Cardiac fibroblast (primary cell): Measurements from ENCODE around the gene NLRP6.

Source experiments
- DNase-seq, 2 donors: peaks; one replicate each; pipeline versions ENCODE4 v3.0.0 to v3.0.0-alpha.2; 2010; ENCODE audit warnings: low read depth in 2 of 2
- H3K4me3 ChIP-seq, 2 donors: replicated peaks in 1 of 2; 1 replicate in 1 of 2; 2 replicates in 1 of 2; pipeline ENCODE4 v1.5.1; 2011; ENCODE audit warnings: low read depth in 2 of 2, low read length in 2 of 2, mild to moderate bottlenecking in 2 of 2, moderate library complexity in 1 of 2
- TF ChIP-seq, protein P1 (sequence below): IDR thresholded peaks from one replicate; pipeline ENCODE4 v1.5.1; 2011; ENCODE audit warnings: low read depth, mild to moderate bottlenecking, low read length, inconsistent platforms

The NLRP6 gene

DNA sequence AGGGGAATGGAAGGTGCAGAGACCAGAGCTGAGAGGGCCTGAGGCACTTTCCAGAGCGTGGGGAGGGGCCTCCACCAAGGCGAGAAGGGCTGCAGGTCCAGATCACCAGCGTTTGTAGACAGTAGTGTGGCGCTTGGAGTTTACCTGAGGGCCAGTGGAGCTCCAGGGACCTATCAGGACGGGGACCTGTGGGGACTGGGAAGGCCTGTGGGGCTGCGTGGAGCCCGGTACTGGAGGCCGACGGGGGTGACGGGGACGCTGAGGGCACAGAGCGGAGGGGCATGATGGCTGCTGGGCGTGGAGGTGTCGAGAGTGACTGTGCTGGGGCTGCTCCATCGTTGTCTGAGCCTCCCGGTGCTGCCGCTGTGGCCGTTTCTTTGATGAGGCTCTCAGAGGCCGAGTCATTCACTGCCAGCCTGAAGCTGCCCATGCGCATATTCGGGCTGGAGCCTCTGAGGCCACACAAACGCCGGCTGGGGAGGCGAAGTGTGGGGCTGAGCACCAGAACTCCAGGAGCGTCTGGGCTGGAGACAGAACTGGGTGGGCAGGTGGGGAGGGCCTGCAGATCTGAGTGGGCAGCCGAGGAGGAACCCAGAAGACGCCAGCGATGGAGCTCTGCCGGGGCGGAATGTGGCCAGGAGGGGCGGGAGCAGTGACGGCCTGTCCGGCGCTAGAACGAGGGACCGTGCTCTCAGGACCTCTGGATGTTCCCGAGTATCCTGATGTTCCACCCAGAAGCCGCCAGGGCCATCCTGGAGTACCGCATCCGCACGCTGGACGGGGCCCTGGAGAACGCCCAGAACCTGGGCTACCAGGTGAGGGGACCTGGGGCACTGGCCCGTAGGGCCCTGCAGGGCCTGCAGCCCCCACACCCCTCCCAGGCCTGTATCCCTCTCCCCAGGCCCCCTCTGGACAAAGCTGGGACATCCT lies 13.3 kb downstream of the NLRP6 start:
- no peak overlapping the region for H3K4me3 ChIP-seq
- no peak for DNase-seq
- TF ChIP-seq, protein P1, sequence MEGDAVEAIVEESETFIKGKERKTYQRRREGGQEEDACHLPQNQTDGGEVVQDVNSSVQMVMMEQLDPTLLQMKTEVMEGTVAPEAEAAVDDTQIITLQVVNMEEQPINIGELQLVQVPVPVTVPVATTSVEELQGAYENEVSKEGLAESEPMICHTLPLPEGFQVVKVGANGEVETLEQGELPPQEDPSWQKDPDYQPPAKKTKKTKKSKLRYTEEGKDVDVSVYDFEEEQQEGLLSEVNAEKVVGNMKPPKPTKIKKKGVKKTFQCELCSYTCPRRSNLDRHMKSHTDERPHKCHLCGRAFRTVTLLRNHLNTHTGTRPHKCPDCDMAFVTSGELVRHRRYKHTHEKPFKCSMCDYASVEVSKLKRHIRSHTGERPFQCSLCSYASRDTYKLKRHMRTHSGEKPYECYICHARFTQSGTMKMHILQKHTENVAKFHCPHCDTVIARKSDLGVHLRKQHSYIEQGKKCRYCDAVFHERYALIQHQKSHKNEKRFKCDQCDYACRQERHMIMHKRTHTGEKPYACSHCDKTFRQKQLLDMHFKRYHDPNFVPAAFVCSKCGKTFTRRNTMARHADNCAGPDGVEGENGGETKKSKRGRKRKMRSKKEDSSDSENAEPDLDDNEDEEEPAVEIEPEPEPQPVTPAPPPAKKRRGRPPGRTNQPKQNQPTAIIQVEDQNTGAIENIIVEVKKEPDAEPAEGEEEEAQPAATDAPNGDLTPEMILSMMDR: no peak

DNA sequence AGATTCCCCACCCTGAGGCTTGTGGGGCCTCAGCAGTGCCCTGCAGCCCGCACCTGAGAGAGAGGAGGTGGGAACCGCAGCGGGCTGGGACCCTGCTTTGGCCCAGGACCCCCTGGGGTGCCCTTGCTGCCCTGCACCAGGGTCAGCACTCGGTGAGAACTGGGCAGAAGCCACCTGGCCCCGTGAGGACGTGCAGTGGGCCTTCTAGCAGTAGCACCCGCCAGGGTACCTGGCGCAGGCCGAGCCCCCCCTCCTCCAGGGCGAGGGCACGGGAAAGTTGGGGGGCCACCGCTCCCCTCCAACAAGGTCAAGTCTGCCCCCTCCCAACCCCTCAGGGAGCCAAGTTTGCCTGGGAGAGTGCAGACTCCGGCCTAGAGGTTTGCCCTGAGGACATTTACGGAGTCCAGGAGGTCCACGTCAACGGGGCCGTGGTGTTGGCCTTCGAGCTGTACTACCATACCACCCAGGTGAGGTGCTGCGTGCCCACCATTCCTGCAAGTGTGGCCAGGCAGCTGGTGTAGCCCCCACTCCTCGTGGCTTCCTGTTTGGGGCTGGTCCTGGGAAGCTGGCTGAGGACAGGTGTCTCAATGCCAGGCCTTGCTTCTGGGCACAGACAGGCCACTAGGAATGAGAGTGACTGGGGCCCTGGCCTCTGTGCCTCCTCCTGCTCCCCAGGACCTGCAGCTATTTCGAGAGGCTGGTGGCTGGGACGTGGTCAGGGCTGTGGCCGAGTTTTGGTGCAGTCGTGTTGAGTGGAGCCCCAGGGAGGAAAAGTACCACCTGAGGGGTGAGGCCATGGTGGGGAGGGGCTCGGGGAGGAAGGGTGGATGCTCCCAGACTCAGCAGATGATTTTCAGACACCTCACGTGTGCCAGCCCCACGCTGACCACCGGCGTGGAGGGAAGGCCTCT lies 14.3 kb downstream of the NLRP6 start:
- no peak for DNase-seq
- TF ChIP-seq, protein P1: no peak
- H3K4me3 ChIP-seq: no peak overlapping the region

DNA sequence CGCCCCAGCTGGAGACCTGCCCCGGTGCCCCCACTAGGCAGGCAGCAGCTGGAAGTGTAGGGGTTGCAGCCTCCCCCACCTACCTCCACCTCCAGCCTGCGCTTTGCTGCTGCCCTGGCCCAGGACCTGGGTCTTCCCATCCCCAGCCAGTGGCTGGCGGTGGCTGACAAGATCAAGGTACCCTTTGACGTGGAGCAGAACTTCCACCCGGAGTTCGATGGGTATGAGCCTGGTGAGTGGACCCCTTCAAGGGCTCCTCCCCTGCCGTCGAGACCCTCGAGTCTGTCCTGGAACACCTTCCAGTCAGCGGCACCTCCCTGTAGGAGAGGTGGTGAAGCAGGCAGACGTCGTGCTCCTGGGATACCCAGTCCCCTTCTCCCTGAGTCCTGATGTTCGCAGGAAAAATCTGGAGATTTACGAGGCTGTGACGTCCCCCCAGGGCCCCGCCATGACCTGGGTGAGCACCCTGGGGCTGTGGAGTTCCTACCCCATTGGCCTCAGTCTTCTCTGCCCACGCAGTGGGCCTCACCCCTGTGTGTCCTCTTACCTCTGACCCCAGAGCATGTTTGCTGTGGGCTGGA lies 15.2 kb downstream of the NLRP6 start:
- H3K4me3 ChIP-seq: no peak overlapping the region
- TF ChIP-seq, protein P1: no peak
- DNase-seq: no peak

DNA sequence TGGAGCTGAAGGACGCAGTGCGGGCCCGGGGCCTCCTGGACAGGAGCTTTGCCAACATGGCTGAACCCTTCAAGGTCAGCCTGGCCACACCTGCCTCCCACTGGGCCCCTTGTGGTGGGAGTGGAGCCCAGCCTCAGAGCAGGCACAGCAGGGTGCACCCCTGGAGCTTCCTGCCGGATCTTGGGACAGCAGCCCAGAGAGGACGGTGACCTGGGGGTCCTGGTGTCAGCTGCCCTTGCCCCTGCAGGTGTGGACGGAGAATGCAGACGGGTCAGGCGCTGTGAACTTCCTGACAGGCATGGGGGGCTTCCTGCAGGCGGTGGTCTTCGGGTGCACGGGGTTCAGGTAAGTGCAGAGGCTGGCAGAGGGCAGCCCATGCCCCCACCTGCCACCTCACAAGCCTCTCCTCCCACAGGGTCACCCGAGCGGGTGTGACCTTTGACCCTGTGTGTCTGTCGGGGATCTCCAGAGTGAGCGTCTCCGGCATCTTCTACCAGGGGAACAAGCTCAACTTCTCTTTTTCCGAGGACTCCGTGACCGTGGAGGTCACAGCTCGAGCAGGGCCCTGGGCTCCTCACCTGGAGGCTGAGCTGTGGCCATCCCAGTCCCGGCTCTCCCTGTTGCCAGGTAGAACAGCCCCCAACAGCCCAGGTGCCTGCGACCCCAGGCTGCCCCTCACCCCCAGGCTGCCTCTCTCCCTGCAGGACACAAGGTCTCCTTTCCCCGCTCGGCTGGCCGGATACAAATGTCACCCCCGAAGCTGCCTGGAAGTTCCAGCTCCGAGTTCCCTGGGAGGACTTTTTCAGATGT lies 15.8 kb downstream of the NLRP6 start:
- DNase-seq: no peak
- H3K4me3 ChIP-seq: no peak overlapping the region
- TF ChIP-seq, protein P1: no peak

DNA sequence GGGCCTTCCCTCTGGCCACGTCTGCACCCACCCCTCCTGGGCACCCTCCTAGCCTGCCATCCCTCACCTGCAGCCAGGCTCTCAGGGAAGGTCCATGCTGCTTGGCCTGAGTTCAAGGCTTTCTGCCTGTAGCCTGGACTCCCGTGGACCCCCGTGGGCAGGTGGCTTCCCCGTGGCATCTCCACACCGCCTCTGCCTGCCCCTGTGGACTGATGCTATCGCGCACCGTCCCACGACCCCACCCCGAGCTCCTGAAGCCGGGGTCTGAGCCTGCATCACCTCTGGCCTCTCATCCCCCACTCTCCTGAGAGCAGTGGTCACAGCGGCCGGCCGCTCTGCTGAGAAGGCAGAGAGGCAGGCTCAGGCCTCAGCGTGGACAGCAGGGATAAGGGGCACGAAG lies 16.6 kb downstream of the NLRP6 start:
- DNase-seq: no peak
- TF ChIP-seq, protein P1: no peak
- H3K4me3 ChIP-seq: no peak overlapping the region
